CD4-positive, CD25-positive, alpha-beta regulatory T cell (primary cell): ENCODE results near the gene RBM47. TPM values are rescaled to one million over a fixed set of nuclear protein-coding genes. Genes with fewer than 3 reads are reported as not detected.
A peak's percentile ranks its signal among the peaks of the same experiment; 100 is the strongest.

Source experiments
- ATAC-seq, 2 donors: fragments of 150-1000 bp; cut with Tn5 transposase; one replicate each; pipeline ENCODE4 v1.10.0; 2021; ENCODE audit warnings: low read depth in 2 of 2, moderate number of reproducible peaks in 2 of 2, moderate library complexity in 1 of 2
- DNase-seq, 3 donors: peaks; one replicate each; pipeline versions ENCODE4 v3.0.0 to v3.0.0-alpha.2; 2012 to 2022; ENCODE audit warnings: mixed read lengths in 1 of 3
- H3K27ac ChIP-seq: one replicate; pipeline ENCODE4 v1.7.0; 2013; ENCODE audit warnings: mild to moderate bottlenecking, low read length; ENCODE audit not compliant: insufficient read depth, poor library complexity, severe bottlenecking
- H3K27me3 ChIP-seq: one replicate; pipeline ENCODE4 v1.7.0; 2013; ENCODE audit warnings: low read length; ENCODE audit not compliant: control insufficient read depth, insufficient read depth
- H3K36me3 ChIP-seq: one replicate; pipeline ENCODE4 v1.7.0; 2013; ENCODE audit warnings: mild to moderate bottlenecking, low read length, moderate library complexity; ENCODE audit not compliant: control insufficient read depth, insufficient read depth
- H3K4me1 ChIP-seq: 2 replicates; pipeline ENCODE4 v1.7.0; 2013; ENCODE audit warnings: mild to moderate bottlenecking, low read length; ENCODE audit not compliant: insufficient read depth, control insufficient read depth, poor library complexity, severe bottlenecking
- H3K4me3 ChIP-seq: one replicate; pipeline ENCODE4 v1.7.0; 2013; ENCODE audit warnings: low read depth, mild to moderate bottlenecking, low read length, moderate library complexity
- H3K9me3 ChIP-seq, 2 experiments: 1 replicate in 1 of 2; 2 replicates in 1 of 2; pipeline ENCODE4 v1.7.0; 2013; ENCODE audit warnings: low read length in 2 of 2, mild to moderate bottlenecking in 1 of 2, moderate library complexity in 1 of 2; ENCODE audit not compliant: control insufficient read depth in 2 of 2
- H3K27ac Mint-ChIP-seq, 3 donors: one replicate each; pipeline ENCODE4 v1.8.0; 2020 to 2022; ENCODE audit warnings: mild to moderate bottlenecking in 3 of 3, mixed read lengths in 3 of 3, moderate library complexity in 2 of 3
- H3K27me3 Mint-ChIP-seq: one replicate; pipeline ENCODE4 v1.8.0; 2022; ENCODE audit warnings: mild to moderate bottlenecking, mixed read lengths
- H3K36me3 Mint-ChIP-seq: one replicate; pipeline ENCODE4 v1.8.0; 2020; ENCODE audit warnings: mixed read lengths
- H3K4me1 Mint-ChIP-seq, 4 donors: one replicate each; pipeline ENCODE4 v1.8.0; 2020 to 2022; ENCODE audit warnings: mixed read lengths in 4 of 4, mild to moderate bottlenecking in 1 of 4
- H3K4me3 Mint-ChIP-seq, 4 donors: one replicate each; pipeline ENCODE4 v1.8.0; 2020 to 2022; ENCODE audit warnings: mild to moderate bottlenecking in 4 of 4, mixed read lengths in 4 of 4, moderate library complexity in 3 of 4
- H3K9me3 Mint-ChIP-seq, 7 donors: one replicate each; pipeline ENCODE4 v1.8.0; 2020 to 2022; ENCODE audit warnings: mixed read lengths in 7 of 7, mild to moderate bottlenecking in 3 of 7, moderate library complexity in 2 of 7
- polyA plus RNA-seq, 4 donors: library from polyadenylated mRNA; unstranded; fragments of 300-500 nt; fragmentation: Illumina TruSeq; gene quantifications; one replicate each; pipeline ENCODE4 v1.2.3, GENCODE V29; 2021
- total RNA-seq: library from RNA; stranded (reverse); gene quantifications from one replicate; pipeline ENCODE4 v1.2.3, GENCODE V29; 2022

The RBM47 gene
- total and polyA plus RNA-seq, 5 donors from 2014 or later = 0.07 to 1.5 (median 0.15) TPM; not detected in 1

DNA sequence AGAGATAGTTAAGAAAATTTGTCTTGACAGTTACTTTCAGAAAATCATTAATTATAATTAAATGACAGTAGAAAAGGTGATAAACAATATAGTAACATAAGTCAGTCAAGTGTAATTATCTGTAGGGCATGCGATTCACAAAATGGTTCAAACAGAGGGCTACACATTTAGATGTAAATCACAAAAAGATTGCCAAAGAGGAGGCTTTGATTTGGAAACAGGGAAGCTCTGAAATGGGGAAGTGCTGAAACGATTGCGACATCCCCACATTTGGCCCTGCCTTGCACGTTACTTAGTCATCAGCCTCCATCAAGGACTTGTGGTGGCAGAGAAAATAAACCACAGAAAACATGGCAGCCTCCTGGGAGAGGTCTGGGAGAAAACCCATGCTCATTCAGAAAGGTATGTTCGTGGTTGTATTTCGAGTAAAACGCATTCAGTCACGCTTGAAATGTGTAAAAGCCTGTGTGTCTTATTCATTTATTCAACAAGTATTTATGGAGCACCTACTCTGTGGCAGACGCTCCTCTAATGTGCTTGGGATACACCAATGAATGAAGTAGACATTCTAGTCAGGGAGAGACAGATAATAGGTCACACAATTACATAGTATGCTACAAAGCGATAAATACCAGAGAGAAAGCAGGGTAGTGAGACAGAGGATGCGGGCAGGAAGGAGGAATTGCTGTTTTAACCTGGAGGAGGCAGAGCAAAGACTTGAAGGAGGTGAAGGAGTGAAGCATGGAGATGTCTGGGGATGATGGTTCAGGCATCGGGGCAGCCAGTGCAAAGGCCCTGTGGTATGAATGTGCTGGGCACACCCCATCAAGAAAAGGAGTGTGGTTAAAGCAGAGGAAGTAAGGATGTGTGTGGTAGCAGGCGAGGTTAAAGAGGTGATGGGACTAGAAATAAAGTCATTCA lies 7.8 kb downstream of the RBM47 start:
- Histone ChIP-seq H3K36me3 (no peaks in the 10 kb centered on the region), H3K27ac (no peak overlapping the region), H3K4me3 (no peak overlapping the region), H3K27me3 (peaks cover 7% of the 10 kb centered on the region), H3K9me3 (no peaks in the 10 kb centered on the region), H3K4me1 (no peaks in the 10 kb centered on the region)
- Mint-ChIP-seq H3K27ac (no peak overlapping the region), H3K9me3 (peaks cover 0 to 2% (median 0%) of the 10 kb centered on the region in 7 donors), H3K4me3 (no peak overlapping the region), H3K4me1 (peaks cover 0 to under 1% (median 0%) of the 10 kb centered on the region in 4 donors), H3K27me3 (peaks cover 47% of the 10 kb centered on the region), H3K36me3 (no peaks in the 10 kb centered on the region)
- peak; percentile 18 to 28 for ATAC-seq
- peak in 1 of 3 donors; percentile 17 for DNase-seq

DNA sequence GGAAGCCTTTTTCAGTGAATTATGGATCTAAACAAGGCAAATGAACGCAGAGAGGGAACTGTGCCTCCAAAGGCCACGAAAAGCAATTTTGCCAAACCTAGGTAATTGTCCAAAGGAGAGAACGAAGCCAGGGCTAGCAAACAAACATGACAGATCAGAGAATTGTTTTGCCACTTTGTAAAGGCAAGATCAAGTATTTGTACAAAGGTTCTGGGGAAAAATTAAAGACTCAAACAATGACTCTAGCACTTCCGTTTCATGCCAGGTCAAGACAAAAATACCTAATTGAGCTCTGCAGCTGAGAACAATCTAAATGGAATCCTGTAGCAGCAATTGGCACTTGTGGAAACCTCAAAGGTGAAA lies 8.5 kb downstream of the RBM47 start:
- Mint-ChIP-seq H3K9me3 (peaks cover 0 to 2% (median 0%) of the 10 kb centered on the region in 7 donors), H3K27me3 (peaks cover 40% of the 10 kb centered on the region), H3K4me3 (no peak overlapping the region), H3K36me3 (no peaks in the 10 kb centered on the region), H3K27ac (no peak overlapping the region), H3K4me1 (no peaks in the 10 kb centered on the region)
- no peaks in the 10 kb centered on the region for H3K36me3 ChIP-seq
- ATAC-seq (no peak), DNase-seq (no peak)
- peaks cover 5% of the 10 kb centered on the region for H3K27me3 ChIP-seq
- H3K4me1 ChIP-seq = no peaks in the 10 kb centered on the region
- no peaks in the 10 kb centered on the region for H3K9me3 ChIP-seq
- no peak overlapping the region for H3K27ac ChIP-seq
- H3K4me3 ChIP-seq = no peak overlapping the region

DNA sequence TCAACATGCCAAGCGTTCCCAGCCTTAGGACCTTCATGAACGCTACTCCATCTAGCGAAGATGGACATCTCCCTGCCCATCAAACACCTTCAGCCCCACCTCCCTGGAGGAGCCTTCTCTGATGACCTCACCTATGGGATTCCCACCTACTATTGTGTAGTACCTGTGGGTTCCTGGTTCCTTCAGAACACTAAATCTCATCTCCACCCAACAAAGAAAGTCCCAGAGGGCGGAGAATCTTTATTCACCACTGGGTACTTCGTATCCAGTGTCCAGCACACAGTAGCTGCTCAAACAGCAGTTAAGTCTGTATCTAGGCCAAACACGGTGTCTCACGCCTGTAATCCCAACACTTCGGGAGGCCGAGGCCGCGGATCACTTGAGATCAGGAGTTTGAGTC lies 10.1 kb downstream of the RBM47 start:
- ATAC-seq (no peak), DNase-seq (no peak)
- Mint-ChIP-seq H3K4me1 (no peaks in the 10 kb centered on the region), H3K27me3 (peaks cover 32% of the 10 kb centered on the region), H3K4me3 (no peak overlapping the region), H3K36me3 (no peaks in the 10 kb centered on the region), H3K27ac (no peak overlapping the region), H3K9me3 (peaks cover 0 to 2% (median 0%) of the 10 kb centered on the region in 7 donors)
- H3K36me3 ChIP-seq = no peaks in the 10 kb centered on the region
- no peaks in the 10 kb centered on the region for H3K9me3 ChIP-seq
- no peak overlapping the region for H3K27ac ChIP-seq
- H3K27me3 ChIP-seq = peaks cover 2% of the 10 kb centered on the region
- H3K4me3 ChIP-seq = no peak overlapping the region
- no peaks in the 10 kb centered on the region for H3K4me1 ChIP-seq

DNA sequence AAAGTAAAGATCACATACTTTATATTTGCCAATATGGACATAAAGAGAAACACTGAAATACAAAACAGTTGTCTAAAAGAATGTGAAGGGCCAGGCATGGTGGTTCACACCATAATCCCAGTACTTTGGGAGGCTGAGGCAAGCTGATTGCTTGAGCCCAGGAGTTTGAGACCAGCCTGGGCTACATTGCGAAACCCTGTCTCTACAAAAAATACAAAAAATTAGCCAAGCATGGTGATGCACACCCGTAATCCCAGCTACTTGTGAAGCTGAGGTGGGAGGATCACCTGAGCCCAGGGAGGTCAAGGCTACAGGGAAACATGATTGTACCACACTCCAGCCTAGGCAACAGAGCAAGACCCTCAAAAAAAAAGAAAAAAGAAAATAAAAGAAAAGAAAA lies 11.8 kb downstream of the RBM47 start:
- Mint-ChIP-seq H3K27ac (no peak overlapping the region), H3K4me1 (peaks cover 0 to 4% (median under 1%) of the 10 kb centered on the region in 4 donors), H3K36me3 (no peaks in the 10 kb centered on the region), H3K27me3 (peaks cover 29% of the 10 kb centered on the region), H3K4me3 (no peak overlapping the region), H3K9me3 (no peaks in the 10 kb centered on the region)
- ATAC-seq = no peak
- Histone ChIP-seq H3K27me3 (peaks cover 3% of the 10 kb centered on the region), H3K4me1 (no peaks in the 10 kb centered on the region), H3K4me3 (no peak overlapping the region), H3K36me3 (no peaks in the 10 kb centered on the region), H3K27ac (no peak overlapping the region), H3K9me3 (no peaks in the 10 kb centered on the region)
- no peak for DNase-seq

DNA sequence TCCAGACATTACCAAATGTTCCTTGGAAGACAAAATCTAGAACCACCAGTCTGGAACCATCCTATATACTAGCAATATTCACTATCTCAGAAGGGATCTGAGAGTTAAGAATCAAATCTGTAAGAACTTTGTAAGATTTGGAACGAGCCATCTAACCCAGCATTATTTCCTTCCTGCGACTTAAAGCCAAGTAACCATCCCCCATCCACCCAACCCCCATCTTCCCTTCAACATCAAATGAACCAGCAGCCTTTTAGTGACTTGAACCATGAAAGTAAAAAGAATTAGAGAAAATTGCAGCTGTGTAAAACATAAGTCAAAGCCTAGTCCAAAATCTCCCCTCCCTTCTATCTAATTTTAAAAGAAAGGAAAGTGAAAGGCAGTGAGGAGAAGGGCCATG lies 15.6 kb downstream of the RBM47 start:
- Histone ChIP-seq H3K27ac (no peak overlapping the region), H3K9me3 (no peaks in the 10 kb centered on the region), H3K4me3 (no peak overlapping the region), H3K4me1 (no peaks in the 10 kb centered on the region), H3K27me3 (peaks cover 3% of the 10 kb centered on the region), H3K36me3 (no peaks in the 10 kb centered on the region)
- DNase-seq (peak in 1 of 3 donors; percentile 48), ATAC-seq (no peak)
- Mint-ChIP-seq H3K4me1 (peaks cover 0 to 4% (median 1%) of the 10 kb centered on the region in 4 donors), H3K27me3 (peaks cover 27% of the 10 kb centered on the region), H3K9me3 (no peaks in the 10 kb centered on the region), H3K27ac (peak overlapping the region in 1 of 3 donors; percentile 1), H3K4me3 (no peak overlapping the region), H3K36me3 (no peaks in the 10 kb centered on the region)

DNA sequence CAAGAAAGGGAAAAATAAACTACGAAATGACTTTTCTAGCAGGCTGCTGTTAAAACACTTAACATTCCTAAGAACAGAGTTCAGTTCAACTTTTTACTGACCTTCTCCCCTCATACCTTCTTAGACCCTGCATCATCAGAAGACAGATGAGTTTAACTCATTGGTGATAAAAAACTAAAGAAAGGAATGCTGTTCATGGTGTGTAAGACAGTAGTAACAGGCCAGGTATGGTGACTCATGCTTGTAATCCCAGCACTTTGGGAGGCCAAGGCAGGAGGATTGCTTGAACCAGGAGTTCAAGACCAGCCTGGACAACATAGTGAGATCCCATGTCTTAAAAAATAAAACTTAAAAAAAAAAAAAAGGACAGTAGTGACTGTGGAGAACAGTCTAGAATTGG lies 16.2 kb downstream of the RBM47 start:
- no peak overlapping the region for H3K4me3 ChIP-seq
- H3K27ac ChIP-seq = no peak overlapping the region
- no peak for ATAC-seq
- H3K4me1 ChIP-seq = no peaks in the 10 kb centered on the region
- Mint-ChIP-seq H3K36me3 (no peaks in the 10 kb centered on the region), H3K4me1 (peaks cover 0 to 4% (median 1%) of the 10 kb centered on the region in 4 donors), H3K9me3 (no peaks in the 10 kb centered on the region), H3K4me3 (no peak overlapping the region), H3K27ac (no peak overlapping the region), H3K27me3 (peaks cover 23% of the 10 kb centered on the region)
- no peaks in the 10 kb centered on the region for H3K36me3 ChIP-seq
- DNase-seq = no peak
- H3K9me3 ChIP-seq = no peaks in the 10 kb centered on the region
- H3K27me3 ChIP-seq = peaks cover 3% of the 10 kb centered on the region

DNA sequence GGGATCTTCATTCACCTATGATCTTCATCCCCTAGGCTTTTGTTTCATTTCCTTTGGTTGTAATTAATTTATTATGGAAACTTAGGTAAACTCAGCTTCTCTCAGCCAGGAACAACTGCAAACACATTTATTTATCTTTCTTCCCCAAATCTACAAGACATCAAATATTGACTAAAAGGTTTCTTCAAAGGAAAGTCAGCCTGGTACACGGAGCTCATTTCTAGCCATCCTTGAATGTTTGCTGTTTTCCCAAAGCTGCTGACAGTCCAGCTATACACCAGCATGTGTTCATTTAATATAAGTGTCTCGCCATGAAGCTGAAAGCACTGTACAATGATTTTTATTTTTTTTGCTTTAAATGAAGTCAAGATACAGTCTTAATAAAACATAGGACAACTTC lies 16.8 kb downstream of the RBM47 start:
- no peak overlapping the region for H3K27ac Mint-ChIP-seq
- DNase-seq (no peak), ATAC-seq (no peak)
- Histone ChIP-seq H3K4me3 (no peak overlapping the region), H3K27me3 (peaks cover 3% of the 10 kb centered on the region), H3K9me3 (no peaks in the 10 kb centered on the region), H3K27ac (no peak overlapping the region), H3K36me3 (no peaks in the 10 kb centered on the region), H3K4me1 (no peaks in the 10 kb centered on the region)
- no peak overlapping the region for H3K4me3 Mint-ChIP-seq
- H3K36me3 Mint-ChIP-seq = no peaks in the 10 kb centered on the region
- peaks cover 21% of the 10 kb centered on the region for H3K27me3 Mint-ChIP-seq
- no peaks in the 10 kb centered on the region for H3K9me3 Mint-ChIP-seq
- peaks cover 0 to 4% (median 1%) of the 10 kb centered on the region in 4 donors for H3K4me1 Mint-ChIP-seq

DNA sequence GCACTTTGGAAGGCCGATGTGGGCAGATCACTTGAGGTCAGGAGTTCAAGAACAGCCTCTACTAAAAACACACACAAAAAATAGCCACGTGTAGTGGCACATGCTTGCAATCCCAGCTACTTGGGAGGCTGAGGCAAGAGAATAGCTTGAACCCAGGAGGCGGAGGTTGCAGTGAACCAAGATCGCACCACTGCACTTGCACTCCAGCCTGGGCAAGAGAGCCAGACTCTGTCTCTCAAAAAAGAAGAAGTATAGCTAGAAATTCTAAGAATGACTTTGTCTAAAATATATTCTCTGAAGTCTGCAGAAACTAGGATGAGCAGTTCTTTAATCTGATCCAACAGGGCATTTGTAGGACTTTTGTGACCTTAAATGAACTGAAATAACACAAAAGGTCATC lies 17.4 kb downstream of the RBM47 start:
- H3K36me3 Mint-ChIP-seq = no peaks in the 10 kb centered on the region
- no peak overlapping the region for H3K4me3 ChIP-seq
- H3K4me1 Mint-ChIP-seq = peaks cover 0 to 4% (median 1%) of the 10 kb centered on the region in 4 donors
- no peaks in the 10 kb centered on the region for H3K9me3 Mint-ChIP-seq
- peaks cover 3% of the 10 kb centered on the region for H3K27me3 ChIP-seq
- H3K9me3 ChIP-seq = no peaks in the 10 kb centered on the region
- H3K4me1 ChIP-seq = no peaks in the 10 kb centered on the region
- no peak overlapping the region for H3K27ac ChIP-seq
- H3K4me3 Mint-ChIP-seq = no peak overlapping the region
- no peak for DNase-seq
- no peak overlapping the region for H3K27ac Mint-ChIP-seq
- ATAC-seq = no peak
- H3K27me3 Mint-ChIP-seq = peaks cover 20% of the 10 kb centered on the region
- no peaks in the 10 kb centered on the region for H3K36me3 ChIP-seq
